ENCODE measurements around the gene COBL. TPM values are rescaled to one million over a fixed set of nuclear protein-coding genes. Genes with fewer than 3 reads are reported as not detected.
A peak's percentile ranks its signal among the peaks of the same experiment; 100 is the strongest.

Gene COBL
- total and polyA plus RNA-seq, 9 of the 15 experiments (the other 6 are each of a cell fraction or from before 2014, with no cell fraction given): 0.01 to 2.4 (median 0.09) TPM; not detected in 3

GRCh38 chr7:51244885-51245284, 71.7 kb downstream of the COBL start:
- intact Hi-C loops (cut with micrococcal nuclease): no loop called here
- no peak overlapping the region for H3K27ac ChIP-seq (ENCODE audit: extremely low read depth, low read depth, low read length)
- DNase-seq (ENCODE audit: extremely low read depth in 1 of 4, low spot score in 3 of 4) (no peak), FAIRE-seq (no peak), ATAC-seq (no peak)
- H3K4me2 ChIP-seq (ENCODE audit: insufficient read depth, low read length): no peak overlapping the region
- peaks cover 0 to 23% of the 10 kb centered on the region in 2 experiments; a peak in 2 of 5 replicates for H3K27me3 ChIP-seq (ENCODE audit: control insufficient read depth in 2 of 2, insufficient read depth in 2 of 2, low read length in 2 of 2)
- H3K9ac ChIP-seq (ENCODE audit: insufficient read depth in 1 of 2, low read depth in 2 of 2, low read length in 2 of 2): no peak overlapping the region
- H4K20me1 ChIP-seq (replicated peaks; ENCODE audit: control insufficient read depth, insufficient read depth, low read length): no peaks in the 10 kb centered on the region
- CTCF ChIA-PET (ENCODE audit: low intra/inter-chr PET ratio): no interaction called here
- H2AFZ ChIP-seq (ENCODE audit: low read depth, low read length): no peak overlapping the region
- POLR2A ChIA-PET: no interaction called here
- TF ChIP-seq SPI1 (IDR thresholded peaks at IDR 0.05; ENCODE audit: borderline replicate concordance, low read depth, low read length) (0 out of 2 replicates have a peak, but pooled peaks have one; percentile 4), ZFPM2 (CRISPR knock-in tag; IDR thresholded peaks at IDR 0.05) (no peak)
- H3K36me3 ChIP-seq (ENCODE audit: control insufficient read depth, insufficient read depth, low read length): no peaks in the 10 kb centered on the region
- H3K9me1 ChIP-seq (ENCODE audit: control insufficient read depth, insufficient read depth, low read length): no peaks in the 10 kb centered on the region
- WGBS (ENCODE audit: insufficient coverage, low coverage, missing lambda C conversion rate): 2% methylated on average over 7 of the region's 7 CpGs
- H3K79me2 ChIP-seq (ENCODE audit: control insufficient read depth, insufficient read depth, low read length): no peaks in the 10 kb centered on the region
- H3K4me1 ChIP-seq (replicated peaks in 1 of 2; ENCODE audit: control insufficient read depth in 2 of 2, insufficient read depth in 2 of 2, low read length in 2 of 2): no peaks in the 10 kb centered on the region
- no peak overlapping the region for H3K4me3 ChIP-seq
- H3K9me3 ChIP-seq (replicated peaks; ENCODE audit: control insufficient read depth, insufficient read depth, low read depth, low read length): no peaks in the 10 kb centered on the region
- BruUV-seq (replicated peaks): no TSS peak
- in situ Hi-C loops (cut with MboI): no loop called here

GRCh38 chr7:51244053-51244452, 72.6 kb downstream of the COBL start:
- H3K9me3 ChIP-seq (replicated peaks; ENCODE audit: control insufficient read depth, insufficient read depth, low read depth, low read length): no peaks in the 10 kb centered on the region
- H3K4me3 ChIP-seq: no peak overlapping the region
- 28% methylated on average over 5 of the region's 5 CpGs for WGBS (ENCODE audit: insufficient coverage, low coverage, missing lambda C conversion rate)
- TF ChIP-seq ZFX (CRISPR knock-in tag; IDR thresholded peaks at IDR 0.05) (no peak), CREM (IDR thresholded peaks at IDR 0.05; ENCODE audit: low read depth) (no peak), PTBP1 (IDR thresholded peaks at IDR 0.05; ENCODE audit: low read depth, low read length) (no peak), NEUROD1 (IDR thresholded peaks at IDR 0.05; ENCODE audit: borderline replicate concordance, low read depth, low read length, partially characterized antibody) (no peak), ZNF3 (CRISPR knock-in tag; IDR thresholded peaks at IDR 0.05) (no peak), ZKSCAN3 (CRISPR knock-in tag; IDR thresholded peaks at IDR 0.05) (no peak), ZNF644 (tag; IDR thresholded peaks at IDR 0.05; ENCODE audit: low read depth) (no peak), ZNF174 (CRISPR knock-in tag; IDR thresholded peaks at IDR 0.05) (no peak), ZNF551 (CRISPR knock-in tag; IDR thresholded peaks at IDR 0.05) (no peak)
- H3K9ac ChIP-seq (ENCODE audit: insufficient read depth in 1 of 2, low read depth in 2 of 2, low read length in 2 of 2): no peak overlapping the region
- no TSS peak for BruUV-seq (replicated peaks)
- intact Hi-C loops (cut with micrococcal nuclease): no loop called here
- no peaks in the 10 kb centered on the region for H3K79me2 ChIP-seq (ENCODE audit: control insufficient read depth, insufficient read depth, low read length)
- H3K27ac ChIP-seq (ENCODE audit: extremely low read depth, low read depth, low read length): no peak overlapping the region
- no peak overlapping the region for H3K4me2 ChIP-seq (ENCODE audit: insufficient read depth, low read length)
- FAIRE-seq (no peak), DNase-seq (ENCODE audit: extremely low read depth in 1 of 4, low spot score in 3 of 4) (no peak), ATAC-seq (no peak)
- no peaks in the 10 kb centered on the region for H3K4me1 ChIP-seq (replicated peaks in 1 of 2; ENCODE audit: control insufficient read depth in 2 of 2, insufficient read depth in 2 of 2, low read length in 2 of 2)
- in situ Hi-C loops (cut with MboI): no loop called here
- CTCF ChIA-PET (ENCODE audit: low intra/inter-chr PET ratio): no interaction called here
- H2AFZ ChIP-seq (ENCODE audit: low read depth, low read length): no peak overlapping the region
- no peaks in the 10 kb centered on the region for H3K36me3 ChIP-seq (ENCODE audit: control insufficient read depth, insufficient read depth, low read length)
- peaks cover 0 to 23% of the 10 kb centered on the region in 2 experiments; a peak in 2 of 5 replicates for H3K27me3 ChIP-seq (ENCODE audit: control insufficient read depth in 2 of 2, insufficient read depth in 2 of 2, low read length in 2 of 2)
- H4K20me1 ChIP-seq (replicated peaks; ENCODE audit: control insufficient read depth, insufficient read depth, low read length): no peaks in the 10 kb centered on the region
- no peaks in the 10 kb centered on the region for H3K9me1 ChIP-seq (ENCODE audit: control insufficient read depth, insufficient read depth, low read length)
- POLR2A ChIA-PET: no interaction called here
